RWPE2 (cell line): ENCODE results near the gene CDK5RAP3.

Experiments used
- ATAC-seq: fragments of 200-7000 bp; cut with Tn5 transposase; 3 replicates; pipeline ENCODE4 v1.9.1; 2021; ENCODE audit warnings: low read depth
- DNase-seq: peaks from one replicate; pipeline ENCODE4 v3.0.0-alpha.2; 2020; ENCODE audit warnings: low spot score
- H3K27ac ChIP-seq: fragments of 450-650 bp; 2 replicates; pipeline ENCODE4 v1.5.1; 2017; ENCODE audit warnings: mild to moderate bottlenecking; ENCODE audit not compliant: poor library complexity, severe bottlenecking
- H3K27me3 ChIP-seq: fragments of 250-450 bp; sonication (Bioruptor Pico); 2 replicates; pipeline ENCODE4 v1.5.1; 2021; ENCODE audit warnings: mild to moderate bottlenecking, moderate library complexity; ENCODE audit not compliant: insufficient read depth, poor library complexity, severe bottlenecking
- H3K36me3 ChIP-seq: fragments of 250-450 bp; sonication (Bioruptor Pico); 2 replicates; pipeline ENCODE4 v1.5.1; 2020; ENCODE audit warnings: low read depth, mild to moderate bottlenecking, moderate library complexity
- H3K4me1 ChIP-seq: fragments of 250-450 bp; sonication (Bioruptor Pico); 2 replicates; pipeline ENCODE4 v1.5.1; 2021; ENCODE audit warnings: mild to moderate bottlenecking, moderate library complexity; ENCODE audit not compliant: insufficient read depth, poor library complexity, severe bottlenecking
- H3K4me3 ChIP-seq: fragments of 250-450 bp; sonication (Bioruptor Pico); 2 replicates; pipeline ENCODE4 v1.5.1; 2021; ENCODE audit warnings: mild to moderate bottlenecking, moderate library complexity; ENCODE audit not compliant: severe bottlenecking
- H3K9me3 ChIP-seq: fragments of 250-450 bp; sonication (Bioruptor Pico); 2 replicates; pipeline ENCODE4 v1.5.1; 2021; ENCODE audit warnings: mild to moderate bottlenecking, moderate library complexity; ENCODE audit not compliant: severe bottlenecking
- CTCF ChIP-seq: fragments of 450-650 bp; IDR thresholded peaks from one replicate; pipeline ENCODE4 v1.5.1; 2017; ENCODE audit warnings: mild to moderate bottlenecking, moderate library complexity; ENCODE audit not compliant: poor library complexity, severe bottlenecking

The CDK5RAP3 gene

DNA sequence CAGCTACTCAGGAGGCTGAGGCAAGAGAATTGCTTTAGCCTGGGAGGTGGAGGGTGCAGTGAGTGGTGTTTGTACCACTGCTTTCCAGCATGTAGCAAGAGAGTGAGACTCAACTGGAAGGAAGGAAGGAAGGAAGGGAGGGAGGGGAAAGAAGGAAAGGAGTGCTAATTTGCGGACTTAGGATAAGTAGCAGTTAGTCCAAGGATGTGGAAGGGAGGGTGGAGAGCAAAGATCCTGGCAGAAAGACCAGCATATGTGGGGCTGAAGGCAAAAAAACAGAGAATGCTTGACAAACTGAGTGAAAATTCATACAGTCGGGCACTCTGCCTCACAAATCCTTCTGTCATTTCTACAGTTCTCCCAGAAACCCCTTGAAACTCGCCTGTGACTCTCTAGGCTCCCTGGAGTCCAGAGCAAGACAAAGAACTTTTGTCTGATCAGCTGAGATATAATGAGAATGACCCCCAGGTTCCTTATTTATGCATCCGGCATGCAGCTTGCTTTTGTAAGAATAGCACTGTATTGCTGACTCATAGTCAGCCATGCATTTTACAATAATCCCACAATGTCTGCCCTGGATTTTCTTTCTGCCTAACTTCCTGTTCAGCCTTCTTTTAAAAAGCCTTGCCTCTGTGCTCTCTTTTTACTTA, 31.5 kb downstream of the CDK5RAP3 start:
- no peak overlapping the region for H3K4me3 ChIP-seq
- peak overlapping the region; percentile 71 for H3K27ac ChIP-seq
- H3K27me3 ChIP-seq = no peaks in the 10 kb centered on the region
- H3K36me3 ChIP-seq = no peaks in the 10 kb centered on the region
- no peak for DNase-seq
- no peak for TF ChIP-seq CTCF
- peak; percentile 77 for ATAC-seq
- H3K4me1 ChIP-seq = peaks cover 19% of the 10 kb centered on the region
- no peaks in the 10 kb centered on the region for H3K9me3 ChIP-seq

- Histone ChIP-seq H3K27me3 (no peaks in the 10 kb centered on the region), H3K27ac (peak overlapping the region; percentile 71), H3K4me1 (peaks cover 19% of the 10 kb centered on the region), H3K4me3 (no peak overlapping the region), H3K36me3 (no peaks in the 10 kb centered on the region), H3K9me3 (no peaks in the 10 kb centered on the region)
- ATAC-seq (no peak), DNase-seq (no peak)
- TF ChIP-seq CTCF = no peak
Measured at GRCh38 chr17:48002916-48003416, 32.1 kb downstream of the CDK5RAP3 start.

GRCh38 chr17:48003417-48004151, 32.7 kb downstream of the CDK5RAP3 start:
- no peak for DNase-seq
- H3K9me3 ChIP-seq = no peaks in the 10 kb centered on the region
- H3K4me1 ChIP-seq = peaks cover 19% of the 10 kb centered on the region
- ATAC-seq = no peak
- no peak for TF ChIP-seq CTCF
- H3K36me3 ChIP-seq = no peaks in the 10 kb centered on the region
- H3K4me3 ChIP-seq = no peak overlapping the region
- H3K27me3 ChIP-seq = no peaks in the 10 kb centered on the region
- peak overlapping the region; percentile 71 for H3K27ac ChIP-seq

DNA sequence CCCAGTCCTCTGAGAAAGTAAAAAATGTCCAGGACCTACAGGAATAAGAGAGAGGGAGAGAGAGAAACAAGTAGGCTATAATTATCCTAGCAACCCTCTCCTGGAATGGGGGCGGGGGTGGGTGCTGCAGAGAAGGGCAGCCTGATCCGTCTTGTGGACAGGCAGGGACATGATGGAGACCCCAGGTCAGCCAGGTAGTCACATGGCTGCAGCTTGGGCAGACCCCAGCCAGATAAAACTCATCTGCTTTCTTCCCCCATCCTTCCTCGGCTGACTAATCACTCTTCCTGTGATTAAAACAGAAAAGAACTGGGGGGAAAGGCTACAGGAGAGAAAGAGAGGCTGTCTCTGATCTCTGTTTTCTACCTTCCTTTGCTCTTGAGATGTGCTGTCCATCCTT, 34.1 kb downstream of the CDK5RAP3 start:
- Histone ChIP-seq H3K4me1 (peaks cover 19% of the 10 kb centered on the region), H3K36me3 (no peaks in the 10 kb centered on the region), H3K9me3 (no peaks in the 10 kb centered on the region), H3K27me3 (no peaks in the 10 kb centered on the region), H3K27ac (no peak overlapping the region), H3K4me3 (no peak overlapping the region)
- no peak for TF ChIP-seq CTCF
- no peak for DNase-seq
- no peak for ATAC-seq
